ENCODE measurements around the gene FAM3C.

Gene FAM3C

DNA sequence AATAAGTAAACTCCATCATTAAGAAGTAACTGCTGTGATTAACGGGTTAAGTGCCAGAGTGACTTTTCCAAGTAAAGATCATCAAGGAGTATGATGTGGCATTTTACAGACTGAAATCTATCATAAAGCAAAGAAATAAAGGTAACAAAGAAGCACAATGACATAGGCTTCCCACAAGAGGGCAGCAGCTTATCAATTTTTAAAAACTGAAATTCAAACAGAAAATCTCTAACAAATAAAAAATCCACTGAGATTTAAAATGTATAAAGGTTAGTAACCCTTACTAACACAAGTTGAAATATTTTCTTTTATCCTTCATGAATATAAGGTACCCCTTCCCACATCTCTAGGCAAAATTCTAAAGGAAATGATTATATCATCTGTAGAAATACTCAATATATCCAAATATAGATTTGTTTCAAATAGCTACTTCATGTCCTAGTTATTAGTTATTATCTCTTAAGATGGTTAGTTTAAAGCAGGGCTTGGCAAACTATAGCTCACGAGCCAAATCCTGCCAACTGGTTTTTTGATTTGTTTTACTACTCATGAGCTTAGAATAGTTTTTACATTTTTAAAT lies 29.2 kb downstream of the FAM3C start:
- H3K9ac ChIP-seq (ENCODE audit: low read length), result no peak overlapping the region
- H3F3A ChIP-seq (ENCODE audit: insufficient read depth, low read length), result no peaks in the 10 kb centered on the region
- H3K4me3 ChIP-seq (ENCODE audit: low read depth, low read length, poor library complexity, severe bottlenecking), result no peak overlapping the region
- H3K36me3 ChIP-seq (ENCODE audit: insufficient read depth, low read length), result peaks cover 37% of the 10 kb centered on the region; the same call in 1 of the 2 replicates
- TF ChIP-seq EZH2 (IDR thresholded peaks at IDR 0.05; ENCODE audit: borderline replicate concordance, low read length), result no peak
- TF ChIP-seq, protein P1, sequence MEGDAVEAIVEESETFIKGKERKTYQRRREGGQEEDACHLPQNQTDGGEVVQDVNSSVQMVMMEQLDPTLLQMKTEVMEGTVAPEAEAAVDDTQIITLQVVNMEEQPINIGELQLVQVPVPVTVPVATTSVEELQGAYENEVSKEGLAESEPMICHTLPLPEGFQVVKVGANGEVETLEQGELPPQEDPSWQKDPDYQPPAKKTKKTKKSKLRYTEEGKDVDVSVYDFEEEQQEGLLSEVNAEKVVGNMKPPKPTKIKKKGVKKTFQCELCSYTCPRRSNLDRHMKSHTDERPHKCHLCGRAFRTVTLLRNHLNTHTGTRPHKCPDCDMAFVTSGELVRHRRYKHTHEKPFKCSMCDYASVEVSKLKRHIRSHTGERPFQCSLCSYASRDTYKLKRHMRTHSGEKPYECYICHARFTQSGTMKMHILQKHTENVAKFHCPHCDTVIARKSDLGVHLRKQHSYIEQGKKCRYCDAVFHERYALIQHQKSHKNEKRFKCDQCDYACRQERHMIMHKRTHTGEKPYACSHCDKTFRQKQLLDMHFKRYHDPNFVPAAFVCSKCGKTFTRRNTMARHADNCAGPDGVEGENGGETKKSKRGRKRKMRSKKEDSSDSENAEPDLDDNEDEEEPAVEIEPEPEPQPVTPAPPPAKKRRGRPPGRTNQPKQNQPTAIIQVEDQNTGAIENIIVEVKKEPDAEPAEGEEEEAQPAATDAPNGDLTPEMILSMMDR (IDR thresholded peaks at IDR 0.05; ENCODE audit: low read length), result peak; percentile 99
- no peaks in the 10 kb centered on the region for H4K20me1 ChIP-seq (ENCODE audit: insufficient read depth, low read length)
- peaks cover 38% of the 10 kb centered on the region for H3K4me1 ChIP-seq (ENCODE audit: insufficient read depth, low read length, severe bottlenecking)
- H2AFZ ChIP-seq (ENCODE audit: low read length), result no peak overlapping the region
- H3K27ac ChIP-seq (ENCODE audit: low read depth, low read length, poor library complexity, severe bottlenecking), result no peak overlapping the region
- no peaks in the 10 kb centered on the region for H3K9me3 ChIP-seq (ENCODE audit: low read length)
- no peaks in the 10 kb centered on the region for H3K9me2 ChIP-seq (ENCODE audit: low read depth, low read length)
- no peak overlapping the region for H3K4me2 ChIP-seq (ENCODE audit: low read length)
- H3K27me3 ChIP-seq (ENCODE audit: insufficient read depth, low read length), result no peaks in the 10 kb centered on the region
- no peaks in the 10 kb centered on the region for H3K79me2 ChIP-seq (ENCODE audit: insufficient read depth, low read length)

DNA sequence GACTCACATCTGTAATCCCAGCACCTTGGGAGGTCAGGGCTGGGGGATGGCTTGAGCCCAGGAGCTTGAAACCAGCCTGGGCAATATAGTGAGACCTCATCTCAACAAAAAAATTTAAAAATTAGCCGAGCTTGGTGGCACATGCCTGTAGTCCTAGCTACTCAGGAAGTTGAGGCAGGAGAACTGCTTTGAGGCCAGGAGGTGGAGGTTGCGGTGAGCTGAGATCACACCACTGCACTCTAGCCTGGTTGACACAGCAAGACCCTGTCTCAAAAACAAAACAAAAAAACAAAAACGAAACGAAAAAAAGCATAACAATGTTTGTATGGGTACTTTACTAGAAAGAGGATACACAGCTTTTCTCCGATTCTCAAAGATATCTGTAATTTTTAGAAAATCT lies 35.5 kb downstream of the FAM3C start:
- Histone ChIP-seq H4K20me1 (ENCODE audit: insufficient read depth, low read length) (no peaks in the 10 kb centered on the region), H3K27ac (ENCODE audit: low read depth, low read length, poor library complexity, severe bottlenecking) (no peak overlapping the region), H3K4me3 (ENCODE audit: low read depth, low read length, poor library complexity, severe bottlenecking) (no peak overlapping the region), H3K27me3 (ENCODE audit: insufficient read depth, low read length) (no peaks in the 10 kb centered on the region), H3K4me2 (ENCODE audit: low read length) (no peak overlapping the region), H3K4me1 (ENCODE audit: insufficient read depth, low read length, severe bottlenecking) (no peaks in the 10 kb centered on the region), H3F3A (ENCODE audit: insufficient read depth, low read length) (no peaks in the 10 kb centered on the region), H3K9me2 (ENCODE audit: low read depth, low read length) (no peaks in the 10 kb centered on the region), H3K9ac (ENCODE audit: low read length) (no peak overlapping the region), H3K36me3 (ENCODE audit: insufficient read depth, low read length) (peaks cover 74% of the 10 kb centered on the region), H3K9me3 (ENCODE audit: low read length) (no peaks in the 10 kb centered on the region), H2AFZ (ENCODE audit: low read length) (no peak overlapping the region), H3K79me2 (ENCODE audit: insufficient read depth, low read length) (no peaks in the 10 kb centered on the region)
- TF ChIP-seq, protein P1 (IDR thresholded peaks at IDR 0.05; ENCODE audit: low read length), result no peak
- no peak for TF ChIP-seq EZH2 (IDR thresholded peaks at IDR 0.05; ENCODE audit: borderline replicate concordance, low read length)

DNA sequence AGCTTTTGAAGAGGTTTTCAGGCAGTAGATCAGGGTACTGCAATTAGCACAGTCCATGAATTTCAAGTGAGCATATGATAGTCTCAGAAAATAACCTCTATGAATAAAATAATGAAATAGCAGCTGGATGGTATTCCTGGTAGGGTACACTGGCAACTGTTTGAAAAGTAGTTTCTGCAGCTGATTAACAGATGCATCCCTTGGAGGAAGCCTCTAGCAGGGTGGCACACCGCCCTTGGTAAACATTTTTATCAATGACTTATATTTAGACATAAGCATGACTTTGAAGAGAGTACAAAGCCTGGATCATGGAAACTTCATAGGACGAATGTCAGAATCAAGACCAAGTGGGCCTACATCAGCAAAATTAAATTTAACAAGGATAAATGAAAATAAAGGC lies 40.5 kb downstream of the FAM3C start:
- Histone ChIP-seq H3K4me2 (ENCODE audit: low read length) (no peak overlapping the region), H3F3A (ENCODE audit: insufficient read depth, low read length) (no peaks in the 10 kb centered on the region), H3K36me3 (ENCODE audit: insufficient read depth, low read length) (peaks cover 68% of the 10 kb centered on the region), H3K79me2 (ENCODE audit: insufficient read depth, low read length) (no peaks in the 10 kb centered on the region), H3K27ac (ENCODE audit: low read depth, low read length, poor library complexity, severe bottlenecking) (no peak overlapping the region), H3K27me3 (ENCODE audit: insufficient read depth, low read length) (no peaks in the 10 kb centered on the region), H4K20me1 (ENCODE audit: insufficient read depth, low read length) (no peaks in the 10 kb centered on the region), H3K9me3 (ENCODE audit: low read length) (no peaks in the 10 kb centered on the region), H3K4me1 (ENCODE audit: insufficient read depth, low read length, severe bottlenecking) (no peaks in the 10 kb centered on the region), H2AFZ (ENCODE audit: low read length) (no peak overlapping the region), H3K4me3 (ENCODE audit: low read depth, low read length, poor library complexity, severe bottlenecking) (no peak overlapping the region), H3K9ac (ENCODE audit: low read length) (no peak overlapping the region), H3K9me2 (ENCODE audit: low read depth, low read length) (no peaks in the 10 kb centered on the region)
- TF ChIP-seq, protein P1 (IDR thresholded peaks at IDR 0.05; ENCODE audit: low read length), result no peak
- TF ChIP-seq EZH2 (IDR thresholded peaks at IDR 0.05; ENCODE audit: borderline replicate concordance, low read length), result no peak

Measured in OCI-LY1 (cell line).